CD4-positive, alpha-beta T cell treated with Interleukin-4 for 1 hour (primary cell): Measurements from ENCODE around the gene LDLRAD4.
A peak's percentile ranks its signal among the peaks of the same experiment; 100 is the strongest.
"Not testable (repeated sequence)": the region's sequence is repeated elsewhere in the genome, so short reads cannot be mapped to it uniquely, and the experiment has no call there.

Experiments
- DNase-seq, 2 donors: peaks; one replicate each; pipeline ENCODE4 v3.0.0-alpha.2; 2020 to 2022

The LDLRAD4 gene

DNA sequence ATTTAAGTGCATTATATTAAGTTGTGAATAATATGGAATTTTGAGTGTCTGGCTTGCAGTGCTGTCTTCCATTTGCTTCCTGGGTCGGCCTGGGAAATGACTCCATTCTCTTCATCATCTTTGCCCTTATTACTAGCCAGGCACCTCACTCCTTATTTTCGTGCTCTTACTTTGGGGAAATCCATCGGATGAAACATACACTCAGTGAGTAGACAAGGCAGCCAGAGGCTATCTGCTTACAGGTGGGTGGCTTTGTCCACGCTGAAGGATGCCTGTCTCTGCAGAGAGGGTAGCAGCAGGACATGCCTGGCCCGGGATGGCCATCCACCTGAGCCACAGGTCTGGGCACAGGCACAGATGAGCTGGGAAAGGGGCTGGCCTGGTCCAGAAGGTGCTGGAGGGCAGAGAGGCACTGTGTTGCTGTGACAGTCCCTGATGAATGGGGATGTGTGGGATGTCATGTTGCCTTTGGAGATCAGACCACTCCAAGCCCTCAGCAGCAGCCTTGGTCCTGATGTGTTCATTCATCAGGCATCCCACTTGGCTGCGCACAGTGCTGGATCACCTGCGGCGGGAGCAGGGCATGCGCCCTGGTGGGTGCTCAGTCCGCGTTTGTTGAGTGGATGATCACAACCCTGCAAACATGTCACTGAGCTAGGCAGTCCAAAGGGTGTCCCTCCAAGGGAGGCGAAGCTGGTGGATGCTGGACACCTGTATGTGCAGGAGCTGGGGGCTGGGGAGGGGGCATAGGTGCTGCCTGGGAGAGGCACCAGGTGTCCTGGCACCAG lies 236.0 kb downstream of the LDLRAD4 start:
- no peak for DNase-seq

- no peak for DNase-seq
Observed at GRCh38 chr18:13455471-13455870, 236.9 kb downstream of the LDLRAD4 start.

DNA sequence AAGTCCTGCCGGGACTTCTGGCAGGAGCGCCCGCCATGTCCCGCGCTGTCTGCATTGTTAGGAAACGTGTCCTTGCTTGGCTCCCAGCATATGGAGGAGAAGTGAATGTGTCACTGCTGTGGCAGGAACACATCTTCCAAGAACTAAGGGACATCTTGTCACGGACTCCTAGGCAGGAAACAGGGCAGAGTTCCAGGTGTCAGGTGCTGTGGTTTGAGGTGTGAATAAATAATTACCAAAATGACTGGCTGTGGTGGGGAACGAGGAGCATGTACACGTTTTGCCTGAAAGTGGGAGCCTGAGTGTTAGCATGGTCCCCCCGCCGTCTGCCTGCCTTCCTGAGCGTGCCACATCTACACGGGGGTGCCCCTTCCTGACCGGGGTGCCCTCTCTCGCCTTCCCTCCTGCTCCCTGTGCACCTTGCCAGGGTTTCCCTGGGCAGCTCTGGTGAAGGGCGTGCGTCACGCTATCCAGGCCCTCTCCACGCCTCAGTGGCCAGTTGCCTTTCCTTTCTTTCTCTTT lies 237.5 kb downstream of the LDLRAD4 start:
- peak in 1 of 2 donors; percentile 23 for DNase-seq

DNA sequence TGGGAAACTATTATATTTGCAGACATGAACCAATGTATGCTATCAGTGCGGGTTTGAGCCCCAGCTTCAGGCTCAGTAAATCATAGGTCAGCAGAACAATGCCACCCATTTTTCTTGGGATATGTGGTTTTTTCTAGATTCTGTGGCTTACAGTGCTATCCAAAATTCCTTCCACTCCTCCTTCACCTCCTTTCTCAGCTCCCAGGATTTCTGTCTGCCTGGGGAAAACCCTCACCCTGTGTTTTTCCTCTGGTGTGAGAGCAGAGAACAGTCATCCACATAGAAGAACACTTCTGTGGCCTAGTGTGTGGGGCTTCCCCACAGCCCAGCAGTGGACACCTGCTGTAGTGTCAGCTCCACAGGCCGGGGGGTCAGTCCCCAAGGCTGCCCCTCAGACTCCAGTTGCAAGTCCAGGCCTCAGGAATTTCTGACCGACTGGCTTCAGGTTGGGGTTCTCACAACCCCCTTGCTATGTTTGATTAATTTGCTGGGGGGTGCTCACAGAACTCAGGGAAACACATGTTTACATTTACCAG lies 238.2 kb downstream of the LDLRAD4 start:
- DNase-seq: no peak

DNA sequence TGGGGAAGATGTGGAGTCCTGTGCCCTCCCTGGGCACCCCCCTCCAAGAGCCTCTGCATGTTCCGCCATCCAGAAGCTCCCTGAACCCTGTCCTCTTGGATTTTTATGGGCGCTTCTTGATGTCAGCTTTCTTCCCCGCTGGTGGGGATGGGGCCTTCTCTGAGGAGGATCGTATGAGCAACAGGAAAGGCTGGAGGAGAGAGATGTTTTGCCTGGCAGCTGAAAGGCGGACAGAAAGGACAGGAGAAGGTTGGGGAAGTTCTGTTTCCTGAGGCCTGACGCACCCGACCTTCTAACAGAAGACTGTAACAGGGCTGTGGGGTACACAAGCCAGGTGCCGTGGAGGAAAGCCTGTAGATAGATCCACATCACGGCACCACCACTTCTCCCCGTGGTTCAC lies 238.8 kb downstream of the LDLRAD4 start:
- DNase-seq: no peak

DNA sequence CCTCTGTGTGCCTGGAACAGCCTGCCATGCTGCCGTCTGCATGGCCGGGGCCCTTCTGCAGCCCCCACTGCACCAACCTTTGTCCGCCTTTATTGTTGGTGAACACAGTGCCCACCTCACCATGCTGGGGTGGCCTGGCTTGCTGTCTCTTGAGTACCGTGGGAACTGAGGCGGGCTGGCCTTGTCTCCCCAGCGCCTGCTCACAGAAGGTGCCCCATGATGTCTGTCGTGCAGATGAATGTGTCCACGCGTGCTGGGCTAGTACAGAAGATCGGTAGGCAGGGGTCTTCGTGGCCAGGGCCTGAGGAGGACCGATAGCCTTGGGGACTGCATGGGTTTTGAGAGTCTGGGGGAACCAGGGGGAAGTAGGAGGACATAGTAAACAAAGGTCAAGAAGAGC lies 242.4 kb downstream of the LDLRAD4 start:
- no peak for DNase-seq

GRCh38 chr18:13461469-13461868 lies 242.9 kb downstream of the LDLRAD4 start:
- no peak for DNase-seq

DNA sequence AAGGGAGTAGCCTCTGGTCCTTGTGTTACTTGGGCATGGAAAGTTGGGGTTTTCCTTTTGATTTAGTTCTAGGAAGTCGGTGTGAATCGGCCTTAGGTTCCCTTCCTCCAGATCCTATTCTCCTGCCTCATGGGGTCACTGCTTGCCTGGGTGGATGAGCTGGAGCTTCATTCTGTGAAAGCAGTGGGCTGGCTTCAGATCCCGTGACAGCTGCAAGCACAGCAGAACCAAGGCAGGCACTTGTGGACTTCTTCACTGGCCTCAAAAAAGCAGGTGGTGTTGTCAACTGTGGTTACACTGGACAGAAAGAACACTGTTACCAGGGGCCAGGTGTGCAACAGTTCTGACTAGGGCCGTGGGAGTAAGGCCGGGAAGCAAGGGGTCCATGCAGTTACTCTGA lies 243.4 kb downstream of the LDLRAD4 start:
- DNase-seq: no peak

DNA sequence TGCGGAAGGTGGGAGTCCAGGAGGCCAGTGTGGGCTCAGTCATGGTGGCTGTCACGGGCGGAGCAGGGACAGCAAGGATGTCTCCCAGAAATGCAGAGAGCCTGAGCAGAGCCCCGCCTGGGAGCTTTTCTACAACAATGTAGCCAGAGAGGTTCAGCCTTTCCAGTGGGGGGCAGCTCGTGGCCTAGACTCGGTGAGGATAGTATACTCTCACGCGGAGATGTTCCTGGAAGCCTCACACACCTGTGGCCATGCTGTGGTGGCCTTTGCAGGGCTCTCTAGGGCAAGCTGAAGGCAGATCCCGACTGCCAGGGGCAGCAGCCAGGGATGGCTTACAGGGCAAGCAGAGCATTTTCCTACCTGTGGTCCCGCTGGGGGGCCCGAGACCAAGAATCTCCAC lies 244.1 kb downstream of the LDLRAD4 start:
- DNase-seq: no peak

- no peak for DNase-seq
Observed at GRCh38 chr18:13463526-13464210, 245.1 kb downstream of the LDLRAD4 start.

DNA sequence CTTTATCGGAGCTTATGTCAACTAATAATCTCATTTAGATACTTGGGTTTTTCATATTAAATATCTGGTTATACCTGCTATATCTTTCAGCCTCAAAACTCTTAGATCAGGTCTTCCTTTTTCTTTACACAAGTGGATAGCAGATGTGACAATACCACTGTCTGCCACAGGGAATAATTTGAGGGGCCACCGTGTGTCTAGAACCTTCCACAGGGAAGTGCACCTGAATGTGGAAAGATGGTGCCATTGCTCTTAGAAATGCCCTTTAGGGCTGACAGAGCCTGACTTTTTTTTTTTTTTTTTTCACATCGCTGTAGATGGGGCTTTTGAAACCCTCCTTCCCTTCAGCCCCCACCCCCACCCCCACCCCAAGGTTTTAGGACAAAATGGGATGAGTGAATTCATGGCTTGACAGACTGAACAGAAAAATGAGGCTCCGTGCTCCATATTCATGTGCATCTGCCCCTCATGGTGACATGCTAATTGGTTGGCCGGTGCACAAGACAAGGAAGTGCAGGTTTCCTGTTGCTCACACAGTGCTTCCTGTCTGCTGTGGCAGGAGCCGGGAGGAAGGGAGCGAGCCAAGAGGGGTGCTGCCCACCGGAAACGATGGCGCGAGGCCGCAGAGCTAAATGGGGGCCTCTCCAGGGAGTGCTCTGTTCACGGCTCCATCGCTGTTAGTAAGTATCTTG lies 246.0 kb downstream of the LDLRAD4 start:
- DNase-seq: peak; percentile 76 to 78

GRCh38 chr18:13465124-13465446 lies 246.5 kb downstream of the LDLRAD4 start:
- DNase-seq: no peak

DNA sequence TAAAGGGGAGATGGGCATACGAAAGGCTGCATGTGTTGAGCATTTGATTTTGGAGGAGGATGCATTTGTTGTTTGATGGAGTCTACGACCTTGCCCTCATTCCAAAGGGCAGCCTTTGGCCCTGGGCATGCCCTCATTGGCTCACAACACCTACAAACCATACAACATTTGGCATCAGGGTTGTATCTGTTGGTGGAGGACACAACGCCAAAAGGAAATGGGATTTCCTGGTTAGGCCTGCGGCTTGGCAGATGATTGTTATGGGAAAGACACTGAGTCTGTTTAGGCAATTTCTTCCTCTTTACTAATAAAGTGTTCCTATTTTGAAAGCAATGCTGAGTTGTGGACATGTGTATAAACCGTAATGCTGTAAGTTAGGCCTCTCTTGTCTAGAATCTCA lies 246.9 kb downstream of the LDLRAD4 start:
- no peak for DNase-seq

- no peak for DNase-seq
Observed at GRCh38 chr18:13470516-13471197, 252.1 kb downstream of the LDLRAD4 start.

DNA sequence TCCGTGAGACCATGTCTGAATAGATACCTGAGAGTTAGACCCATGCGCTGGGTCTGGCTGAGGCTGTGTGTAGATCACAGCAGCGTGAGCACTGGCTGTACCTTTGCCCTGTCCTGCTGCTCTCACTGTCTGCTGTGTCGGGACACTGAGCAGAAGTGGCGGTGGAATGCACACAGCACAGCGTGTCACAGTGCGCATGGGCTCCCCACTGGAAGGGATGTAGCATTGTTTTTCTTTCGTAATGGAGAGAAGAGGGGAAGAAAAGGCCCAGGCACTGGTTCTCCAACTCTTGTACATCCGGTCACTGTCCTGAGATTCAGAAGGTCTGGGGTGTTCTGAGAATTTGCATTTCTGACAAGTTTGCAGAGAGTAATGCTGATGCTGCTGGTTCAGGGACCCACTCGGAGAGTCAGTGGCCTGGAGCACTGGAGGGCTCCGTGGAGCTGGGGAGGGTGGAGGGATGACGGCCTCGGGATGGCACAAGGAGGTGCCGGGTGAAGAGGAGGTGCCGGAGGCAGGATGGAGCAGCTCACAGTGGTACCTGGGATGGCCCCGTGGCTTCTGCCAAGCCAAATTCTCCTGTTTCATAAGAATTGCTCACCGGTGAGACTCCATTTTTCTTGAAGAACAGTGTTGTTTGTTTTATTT lies 252.8 kb downstream of the LDLRAD4 start:
- no peak for DNase-seq

DNA sequence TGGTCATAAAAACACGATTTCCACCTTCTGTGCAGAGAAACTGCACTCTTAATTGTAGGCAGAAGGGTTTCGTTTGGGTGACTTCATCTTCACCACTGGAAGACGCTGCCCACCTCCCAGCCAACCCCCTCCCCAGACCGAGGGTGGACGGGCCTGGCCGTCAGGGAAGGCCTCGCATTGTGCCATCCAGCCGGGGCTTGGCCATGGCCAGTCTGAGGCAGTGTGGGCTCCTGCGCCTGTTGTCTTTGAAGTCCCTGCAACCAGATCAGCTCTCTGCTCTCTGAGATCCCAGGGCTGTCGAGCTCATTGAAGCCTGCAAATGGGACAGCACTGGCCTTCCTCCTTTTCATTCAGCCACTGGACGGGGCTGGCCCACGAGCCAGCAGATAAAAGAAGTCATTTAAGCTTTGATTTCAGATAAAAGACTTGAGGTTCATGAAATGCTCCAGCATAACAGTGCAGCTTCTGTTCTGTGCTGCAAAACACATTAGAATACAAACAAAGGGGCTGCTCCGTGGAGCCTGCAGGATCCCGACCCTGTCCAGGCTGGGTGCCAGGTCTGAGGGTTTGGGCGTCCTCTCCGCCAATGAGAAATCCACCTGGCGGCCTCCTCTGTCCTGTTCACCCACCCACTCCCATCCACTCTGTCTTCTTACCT lies 253.5 kb downstream of the LDLRAD4 start:
- no peak for DNase-seq

DNA sequence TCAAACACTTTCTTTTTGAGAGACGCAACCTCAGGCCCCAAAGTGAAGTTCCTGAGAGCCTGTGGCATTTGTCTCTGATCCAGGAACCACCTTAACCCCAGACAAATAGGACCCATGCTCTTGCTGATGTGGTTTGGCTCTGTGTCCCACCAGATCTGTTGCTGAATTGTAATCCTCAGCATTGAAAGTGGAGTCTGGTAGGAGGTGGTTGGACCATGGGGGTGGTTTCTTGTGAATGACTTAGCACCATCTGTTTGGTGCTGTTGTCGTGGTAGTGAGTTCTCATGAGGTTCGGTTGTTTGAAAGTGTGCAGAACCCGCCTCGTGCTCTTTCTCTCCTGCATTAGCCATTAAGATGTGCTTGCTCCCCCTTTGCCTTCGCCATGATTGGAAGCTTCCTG lies 255.2 kb downstream of the LDLRAD4 start:
- no peak for DNase-seq

- DNase-seq: no peak
Observed at GRCh38 chr18:13474336-13474735, 255.8 kb downstream of the LDLRAD4 start.

DNA sequence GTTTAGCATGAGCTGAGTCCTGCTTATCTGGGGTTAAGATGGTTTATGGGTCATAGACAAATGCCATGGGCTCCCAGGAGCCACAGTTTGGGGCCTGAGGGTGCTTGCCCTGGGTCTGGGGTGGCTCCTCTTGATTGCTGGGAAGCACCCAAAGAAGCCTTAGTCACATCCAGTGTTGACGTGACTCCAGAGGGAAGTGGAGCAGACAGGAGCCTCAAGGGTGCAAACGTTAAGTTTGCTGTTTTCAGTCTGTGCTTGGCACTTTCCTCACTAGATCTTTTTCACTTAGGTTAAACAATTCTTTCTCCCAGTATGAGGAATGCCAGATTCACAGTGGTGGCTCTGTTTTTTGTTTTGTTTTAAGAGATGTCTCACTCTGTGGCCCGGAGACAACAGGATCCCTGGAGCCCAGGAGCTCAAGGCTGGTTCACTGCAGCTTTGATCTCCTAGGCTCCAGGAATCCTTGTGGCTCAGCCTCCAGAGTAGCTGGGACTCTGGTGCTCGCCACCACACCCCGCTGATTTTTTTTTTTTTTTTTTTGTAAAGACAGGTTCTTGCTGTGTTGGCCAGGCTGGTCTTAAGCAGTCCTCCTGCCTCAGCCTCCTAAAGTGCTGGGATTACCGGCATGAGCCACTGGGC lies 256.5 kb downstream of the LDLRAD4 start:
- DNase-seq: no peak

DNA sequence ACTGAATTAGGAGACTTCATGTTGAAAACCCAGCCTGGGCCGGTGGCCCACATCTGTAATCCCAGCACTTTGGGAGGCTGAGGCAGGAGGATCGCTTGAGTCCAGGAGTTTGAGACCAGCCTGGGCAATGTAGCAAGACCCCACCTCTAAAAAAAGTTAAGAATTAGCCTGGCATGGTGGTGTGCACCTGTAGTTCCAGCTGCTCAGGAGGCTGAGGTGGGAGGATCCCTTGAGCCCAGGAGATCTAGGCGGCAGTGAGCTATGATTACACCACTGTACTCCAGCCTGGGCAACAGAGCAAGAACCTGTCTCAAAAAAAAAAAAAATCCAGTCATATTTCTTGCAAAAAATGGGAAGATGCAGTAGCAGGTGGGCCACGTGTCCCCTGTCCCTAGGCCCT lies 257.8 kb downstream of the LDLRAD4 start:
- not testable (repeated sequence) for DNase-seq

DNA sequence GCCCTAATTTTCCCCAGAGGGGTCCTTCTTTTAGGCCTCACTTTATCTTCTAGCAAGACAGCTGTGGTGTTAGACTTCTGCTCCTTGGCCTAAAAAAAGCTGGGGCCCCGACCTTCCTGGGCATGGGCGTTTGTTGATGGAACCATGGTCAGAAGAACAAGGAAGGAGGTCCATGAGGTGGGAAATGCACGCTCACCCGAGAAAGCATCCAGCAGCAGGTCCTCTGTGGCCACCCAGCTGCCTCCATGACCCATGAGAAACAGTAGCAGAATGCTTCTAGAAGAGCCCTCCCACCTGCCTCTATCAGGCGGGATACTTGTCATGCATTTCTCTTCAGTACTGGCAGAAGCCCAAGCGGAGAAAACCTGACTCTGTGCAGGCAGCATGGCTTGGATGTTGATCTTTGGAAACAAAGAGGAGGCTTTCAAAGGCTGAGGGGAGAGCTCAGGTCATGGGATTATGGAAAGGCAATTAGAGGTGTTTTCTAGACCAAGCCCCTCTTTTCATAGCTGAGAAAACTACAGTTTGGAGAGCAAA lies 258.7 kb downstream of the LDLRAD4 start:
- no peak for DNase-seq
